ENCODE data around the gene FBXO38. TPM values are rescaled to one million over a fixed set of nuclear protein-coding genes. Genes with fewer than 3 reads are reported as not detected.

Gene FBXO38
- total RNA-seq, 1 donor from 2014 or later: 67.1 TPM

GRCh38 chr5:148376198-148376597, 7.6 kb upstream of the FBXO38 start:
- Histone ChIP-seq H3K4me1 (no peaks in the 10 kb centered on the region), H3K27ac (no peak overlapping the region), H3K27me3 (no peaks in the 10 kb centered on the region), H3K4me3 (no peak overlapping the region), H3K36me3 (no peaks in the 10 kb centered on the region), H3K9me3 (no peaks in the 10 kb centered on the region)
- TF ChIP-seq CTCF (IDR thresholded peaks at IDR 0.05): no peak
- DNase-seq (no peak), ATAC-seq (no peak)
- intact Hi-C loops (cut with DNase I): no loop called here

GRCh38 chr5:148378670-148379069, 5.1 kb upstream of the FBXO38 start:
- ATAC-seq: no peak
- TF ChIP-seq CTCF (IDR thresholded peaks at IDR 0.05): no peak

GRCh38 chr5:148379340-148379739, 4.4 kb upstream of the FBXO38 start:
- Histone ChIP-seq H3K27me3 (no peaks in the 10 kb centered on the region), H3K27ac (peak overlapping the region; percentile 4), H3K36me3 (no peaks in the 10 kb centered on the region), H3K4me1 (peaks cover 8% of the 10 kb centered on the region), H3K9me3 (no peaks in the 10 kb centered on the region), H3K4me3 (no peak overlapping the region)
- ATAC-seq: no peak
- intact Hi-C loops (cut with DNase I): no loop called here
- no peak for TF ChIP-seq CTCF (IDR thresholded peaks at IDR 0.05)
- no peak for DNase-seq

More at GRCh38 chr5:148378670-148379069, 5.1 kb upstream of the FBXO38 start:
- intact Hi-C loops (cut with DNase I): no loop called here
- no peaks in the 10 kb centered on the region for H3K36me3 ChIP-seq
- no peaks in the 10 kb centered on the region for H3K27me3 ChIP-seq
- DNase-seq: no peak
- no peaks in the 10 kb centered on the region for H3K9me3 ChIP-seq
- peak overlapping the region; percentile 4 for H3K27ac ChIP-seq
- no peak overlapping the region for H3K4me3 ChIP-seq
- peaks cover 8% of the 10 kb centered on the region for H3K4me1 ChIP-seq

- H3K9me3 ChIP-seq: no peaks in the 10 kb centered on the region
- TF ChIP-seq CTCF (IDR thresholded peaks at IDR 0.05): no peak
- H3K27ac ChIP-seq: peak overlapping the region; percentile 92
- H3K27me3 ChIP-seq: no peaks in the 10 kb centered on the region
- intact Hi-C loops (cut with DNase I): no loop called here
- H3K36me3 ChIP-seq: no peaks in the 10 kb centered on the region
- ATAC-seq: no peak
- DNase-seq: no peak
- peak overlapping the region; percentile 88 for H3K4me3 ChIP-seq
- H3K4me1 ChIP-seq: peaks cover 32% of the 10 kb centered on the region
Measured at GRCh38 chr5:148381906-148382305, 1.9 kb upstream of the FBXO38 start.

GRCh38 chr5:148382961-148383360, 797 bp upstream of the FBXO38 start:
- Histone ChIP-seq H3K27ac (peak overlapping the region; percentile 92), H3K4me1 (peaks cover 40% of the 10 kb centered on the region), H3K36me3 (peaks cover 5% of the 10 kb centered on the region), H3K27me3 (no peaks in the 10 kb centered on the region), H3K4me3 (peak overlapping the region; percentile 88), H3K9me3 (no peaks in the 10 kb centered on the region)
- intact Hi-C loops (cut with DNase I): no loop called here
- ATAC-seq (no peak), DNase-seq (no peak)
- TF ChIP-seq CTCF (IDR thresholded peaks at IDR 0.05): no peak

- H3K27ac ChIP-seq: peak overlapping the region; percentile 92
- TF ChIP-seq CTCF (IDR thresholded peaks at IDR 0.05): no peak
- H3K36me3 ChIP-seq: peaks cover 5% of the 10 kb centered on the region
- peaks cover 50% of the 10 kb centered on the region for H3K4me1 ChIP-seq
- no peaks in the 10 kb centered on the region for H3K9me3 ChIP-seq
- ATAC-seq: peak; percentile 18
- H3K4me3 ChIP-seq: peak overlapping the region; percentile 88
- H3K27me3 ChIP-seq: no peaks in the 10 kb centered on the region
- no peak for DNase-seq
- intact Hi-C loops (cut with DNase I): no loop called here
Measured at GRCh38 chr5:148384380-148384737, 601 bp downstream of the FBXO38 start.
